ENCODE data around the gene ARFIP1.
A peak's percentile ranks its signal among the peaks of the same experiment; 100 is the strongest.
"Not testable (repeated sequence)": the region's sequence is repeated elsewhere in the genome, so short reads cannot be mapped to it uniquely, and the experiment has no call there.

The ARFIP1 gene

GRCh38 chr4:152843481-152844090 is 63.8 kb downstream of the ARFIP1 start:
- DNase-seq (ENCODE audit: low read depth in 2 of 2), result no peak

- DNase-seq (ENCODE audit: low read depth in 2 of 2), result no peak
These were observed 67.6 kb downstream of the ARFIP1 start for GRCh38 chr4:152847376-152847775.

DNA sequence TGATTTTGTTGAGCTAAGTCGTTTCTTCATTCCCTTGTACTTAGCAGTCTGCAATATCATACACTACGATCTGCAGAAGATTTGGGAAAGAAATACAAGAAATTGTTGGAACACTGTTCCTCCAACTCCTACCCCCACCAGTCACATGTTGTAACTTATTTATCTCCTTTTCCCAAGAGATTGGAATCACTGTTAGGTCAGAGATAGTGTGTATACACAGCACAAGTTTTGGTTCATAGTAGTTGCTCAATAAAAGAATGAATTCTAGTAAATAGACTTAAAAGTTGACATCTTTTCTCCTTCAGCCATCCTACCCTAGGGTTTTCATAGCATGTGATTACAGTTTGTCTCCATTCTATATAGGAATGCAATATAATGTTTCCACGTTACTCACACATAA is 68.8 kb downstream of the ARFIP1 start:
- DNase-seq (ENCODE audit: low read depth in 2 of 2), result no peak

DNA sequence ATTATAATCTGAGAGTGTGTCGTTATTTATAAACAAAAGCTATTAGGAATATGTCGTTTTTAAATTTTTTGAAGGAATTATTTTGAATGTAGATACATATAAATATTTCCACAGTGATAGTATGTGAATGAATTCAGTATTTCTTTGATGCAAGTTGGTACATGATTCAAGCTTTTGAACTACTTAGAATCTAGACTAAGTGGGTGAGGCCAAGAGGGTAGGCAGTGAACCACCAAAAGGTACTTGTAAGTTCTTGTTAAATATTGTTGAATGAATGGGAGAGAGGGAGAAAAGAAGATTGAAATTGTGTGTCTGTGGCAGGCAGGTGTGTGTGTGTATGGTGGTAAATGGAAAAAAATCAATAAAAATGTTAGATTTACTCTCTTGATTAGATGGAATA is 69.6 kb downstream of the ARFIP1 start:
- DNase-seq (ENCODE audit: low read depth in 2 of 2), result no peak

DNA sequence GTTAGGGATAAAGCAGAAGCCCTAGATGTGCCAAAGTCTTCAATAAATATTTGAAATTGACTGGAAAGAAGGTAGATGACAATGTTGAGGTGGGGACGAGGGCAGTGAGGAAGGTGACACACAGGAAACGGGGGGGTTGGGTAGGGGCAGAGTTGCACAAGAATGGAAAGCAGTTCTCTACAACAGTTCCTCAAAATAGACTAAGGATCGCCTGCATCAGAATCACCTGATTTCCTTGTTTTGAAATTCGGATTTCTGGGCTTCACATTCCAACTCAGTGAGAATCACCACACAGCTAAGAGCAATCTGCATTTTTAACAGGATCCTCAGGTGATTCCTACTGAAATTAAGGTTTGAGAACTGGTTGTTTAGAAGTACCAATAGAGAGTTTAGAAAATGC is 70.6 kb downstream of the ARFIP1 start:
- DNase-seq (ENCODE audit: low read depth in 2 of 2), result peak in 1 of 2 donors; percentile 3

DNA sequence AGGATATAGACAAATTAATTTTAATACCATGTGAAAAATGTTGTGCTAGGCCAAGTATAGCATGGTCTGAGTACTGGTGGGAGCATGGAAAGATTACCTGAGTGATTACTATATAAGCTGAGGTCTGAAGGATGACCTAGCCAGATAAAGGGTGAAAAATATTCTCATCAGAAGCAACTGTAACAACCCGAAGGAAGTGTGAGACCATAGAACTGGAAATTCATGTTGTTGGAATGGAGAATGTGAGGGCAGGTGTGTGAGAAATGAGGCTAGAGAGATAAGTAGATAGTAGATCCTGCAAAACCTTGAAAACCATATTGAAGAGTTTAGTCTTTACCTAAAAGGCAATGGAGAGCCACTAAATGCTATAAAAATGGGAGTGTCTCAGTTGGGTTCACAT is 71.5 kb downstream of the ARFIP1 start:
- DNase-seq (ENCODE audit: low read depth in 2 of 2), result no peak

DNA sequence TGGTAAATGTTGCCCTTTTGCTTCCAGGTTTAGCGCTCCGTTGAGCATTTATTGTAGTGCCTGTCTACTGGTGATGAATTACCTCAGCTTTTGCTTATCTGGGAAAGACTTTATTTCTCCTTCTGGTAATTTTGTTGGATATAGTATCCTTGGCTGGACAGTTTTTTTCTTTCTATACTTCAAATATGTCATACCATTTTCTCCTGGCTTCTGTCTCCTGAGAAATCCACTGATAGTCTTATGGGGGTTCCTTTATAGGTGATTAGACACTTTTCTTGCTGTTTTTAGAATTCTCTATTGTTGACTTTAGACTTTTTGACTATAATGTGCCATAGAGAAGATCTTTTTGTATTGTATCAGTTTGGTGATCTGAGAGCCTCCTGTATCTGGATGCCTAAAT is 73.5 kb downstream of the ARFIP1 start:
- DNase-seq (ENCODE audit: low read depth in 2 of 2), result no peak

- DNase-seq (ENCODE audit: low read depth in 2 of 2), result not testable (repeated sequence)
These were observed 74.3 kb downstream of the ARFIP1 start for GRCh38 chr4:152854016-152854415.

DNA sequence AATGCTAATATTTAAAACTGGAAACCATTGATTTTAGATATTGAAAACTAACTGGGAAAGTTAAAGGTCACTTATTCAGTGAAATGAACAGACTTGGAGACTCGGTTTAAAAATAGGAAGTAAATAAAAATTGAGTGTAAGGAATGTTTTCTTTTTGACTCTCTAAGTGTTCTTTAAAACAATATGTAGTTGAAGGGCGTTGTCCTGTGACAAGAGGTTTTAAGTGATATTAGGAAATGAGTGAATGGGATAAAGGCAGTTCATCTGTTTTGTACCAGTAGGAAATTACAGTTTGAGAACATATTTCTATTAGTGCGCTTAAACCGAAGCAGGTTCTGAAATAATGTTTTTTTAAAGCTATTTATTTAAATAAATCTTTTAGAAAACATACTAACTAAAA is 77.2 kb downstream of the ARFIP1 start:
- no peak for DNase-seq (ENCODE audit: low read depth in 2 of 2)

DNA sequence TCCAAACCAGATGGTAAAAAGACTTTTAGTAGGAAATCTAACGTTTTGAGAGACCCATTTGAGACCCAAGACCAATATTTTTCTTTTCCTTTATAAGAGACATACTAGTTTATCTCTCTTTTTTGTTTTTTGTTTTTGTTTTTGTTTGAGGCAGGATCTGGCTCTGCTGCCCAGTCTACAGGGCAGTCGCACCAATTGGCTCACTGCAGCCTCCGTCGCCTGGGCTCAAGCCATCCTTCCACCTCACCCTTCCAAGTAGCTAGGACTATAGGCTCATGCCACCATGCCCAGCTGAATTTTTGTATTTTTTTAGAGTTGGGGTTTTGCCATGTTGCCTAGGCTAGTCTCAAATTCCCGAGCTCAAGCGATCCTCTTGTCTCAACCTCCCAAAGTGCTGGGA is 79.2 kb downstream of the ARFIP1 start:
- no peak for DNase-seq (ENCODE audit: low read depth in 2 of 2)

- no peak for DNase-seq (ENCODE audit: low read depth in 2 of 2)
These were observed 80.3 kb downstream of the ARFIP1 start for GRCh38 chr4:152860046-152860445.

DNA sequence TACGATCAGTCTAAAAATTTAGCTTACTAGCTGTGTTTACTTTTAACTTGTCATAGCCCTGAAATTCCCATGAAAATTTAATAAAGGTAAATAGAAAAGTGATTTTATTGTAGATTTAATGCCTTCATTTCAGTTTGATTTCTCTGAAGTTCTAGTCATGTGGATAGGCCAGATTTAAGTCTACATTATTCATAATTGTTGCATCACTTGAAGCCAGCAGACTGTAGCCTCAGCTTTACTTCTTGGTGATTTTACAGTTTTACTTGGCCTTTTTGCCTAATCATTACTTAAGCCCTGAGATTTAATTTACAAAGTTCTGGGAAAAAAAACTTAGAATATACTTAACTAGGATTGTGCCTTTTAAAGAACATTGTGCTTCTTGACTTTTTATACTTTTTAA is 82.9 kb downstream of the ARFIP1 start:
- DNase-seq (ENCODE audit: low read depth in 2 of 2), result no peak

- no peak for DNase-seq (ENCODE audit: low read depth in 2 of 2)
These were observed 84.6 kb downstream of the ARFIP1 start for GRCh38 chr4:152864361-152864760.

DNA sequence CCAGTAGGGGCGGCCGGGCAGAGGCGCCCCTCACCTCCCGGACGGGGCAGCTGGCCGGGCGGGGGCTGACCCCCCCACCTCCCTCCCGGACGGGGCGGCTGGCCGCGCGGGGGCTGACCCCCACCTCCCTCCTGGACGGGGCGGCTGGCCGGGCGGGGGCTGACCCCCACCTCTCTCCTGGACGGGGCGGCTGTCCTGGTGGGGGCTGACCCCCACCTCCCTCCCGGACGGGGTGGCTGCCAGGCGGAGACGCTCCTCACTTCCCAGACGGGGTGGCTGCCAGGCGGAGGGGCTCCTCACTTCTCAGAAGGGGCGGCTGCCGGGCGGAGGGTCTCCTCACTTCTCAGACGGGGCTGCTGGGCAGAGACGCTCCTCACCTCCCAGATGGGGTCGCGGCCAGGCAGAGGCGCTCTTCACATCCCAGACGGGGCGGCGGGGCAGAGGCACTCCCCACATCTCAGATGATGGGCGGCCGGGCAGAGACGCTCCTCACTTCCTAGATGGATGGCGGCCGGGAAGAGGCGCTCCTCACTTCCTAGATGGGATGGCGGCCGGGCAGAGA is 86.8 kb downstream of the ARFIP1 start:
- DNase-seq (ENCODE audit: low read depth in 2 of 2), result not testable (repeated sequence)

DNA sequence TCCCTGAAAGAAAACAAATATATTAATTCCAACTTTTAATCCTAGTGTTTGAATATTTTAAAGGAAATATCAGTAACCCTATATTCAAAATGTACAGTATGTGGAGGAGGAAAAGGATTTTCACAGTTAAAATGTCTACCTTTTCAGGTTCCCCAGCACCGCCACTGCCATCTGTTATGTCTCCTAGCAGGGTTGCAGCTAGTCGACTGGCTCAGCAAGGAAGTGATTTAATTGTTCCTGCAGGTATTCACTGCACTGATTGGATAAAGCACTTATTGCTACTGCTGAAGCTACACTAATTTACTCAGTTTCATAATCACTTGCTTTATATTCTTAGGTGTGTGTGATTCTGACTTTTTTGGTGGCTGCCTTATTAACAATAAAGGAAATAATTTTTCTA is 90.9 kb downstream of the ARFIP1 start:
- DNase-seq (ENCODE audit: low read depth in 2 of 2), result no peak

DNA sequence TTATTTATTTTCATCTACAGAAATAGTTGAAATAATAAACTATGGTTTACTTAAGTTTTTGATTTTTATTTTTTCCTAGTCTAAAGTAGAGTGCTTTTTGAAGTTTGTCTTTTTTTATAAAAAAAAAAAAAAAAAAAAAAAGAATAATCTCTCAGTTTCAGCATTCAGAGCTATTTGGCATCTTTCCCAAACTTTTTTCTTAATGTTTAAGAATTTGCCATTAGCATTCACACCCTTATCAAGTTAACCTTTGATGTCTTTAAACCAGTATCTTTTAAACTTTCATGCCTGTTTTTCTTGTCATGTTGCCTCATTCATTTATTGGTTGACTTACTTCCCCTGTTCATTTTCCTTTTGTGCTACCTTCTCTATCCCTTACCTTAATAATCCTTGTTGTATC is 95.5 kb downstream of the ARFIP1 start:
- DNase-seq (ENCODE audit: low read depth in 2 of 2), result no peak

DNA sequence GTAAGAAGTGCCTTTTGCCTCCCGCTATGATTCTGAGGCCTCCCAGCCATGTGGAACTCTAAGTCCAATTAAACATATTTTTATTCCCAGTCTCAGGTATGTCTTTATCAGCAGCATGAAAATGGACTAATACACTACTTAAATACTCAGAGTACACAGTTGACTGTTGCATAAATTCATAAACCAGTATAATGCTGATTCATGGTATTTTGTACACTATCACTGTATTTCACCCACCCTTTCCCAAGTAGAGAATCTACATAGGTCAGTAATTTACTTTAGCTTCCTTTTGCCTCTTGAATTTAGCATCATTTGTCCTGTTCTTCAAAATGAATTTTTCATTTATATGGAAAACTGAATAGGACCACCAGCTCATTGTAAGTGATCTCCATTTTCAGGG is 98.1 kb downstream of the ARFIP1 start:
- DNase-seq (ENCODE audit: low read depth in 2 of 2), result no peak

- no peak for DNase-seq (ENCODE audit: low read depth in 2 of 2)
These were observed 100.5 kb downstream of the ARFIP1 start for GRCh38 chr4:152880263-152880662.

- no peak for DNase-seq (ENCODE audit: low read depth in 2 of 2)
These were observed 102.2 kb downstream of the ARFIP1 start for GRCh38 chr4:152881974-152882373.

GRCh38 chr4:152885185-152885584 is 105.4 kb downstream of the ARFIP1 start:
- no peak for DNase-seq (ENCODE audit: low read depth in 2 of 2)

DNA sequence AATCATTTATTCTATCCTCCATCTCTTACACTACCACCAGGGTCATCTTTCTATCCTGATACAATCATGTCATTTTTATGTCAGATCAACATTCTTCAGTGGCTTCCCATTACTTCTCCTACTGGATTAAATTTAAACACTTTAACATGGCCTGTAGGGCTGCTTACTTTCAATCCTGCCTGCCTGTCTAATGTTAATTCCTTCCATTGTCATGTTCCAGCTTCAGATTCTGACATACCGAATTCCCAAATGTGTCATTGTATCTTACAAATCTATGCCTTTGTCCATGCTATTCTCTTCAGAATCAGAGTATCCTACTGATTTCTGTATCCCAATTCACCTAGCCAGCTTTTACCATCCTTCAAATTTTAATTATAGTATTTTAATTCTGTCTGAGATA is 106.4 kb downstream of the ARFIP1 start:
- DNase-seq (ENCODE audit: low read depth in 2 of 2), result no peak

DNA sequence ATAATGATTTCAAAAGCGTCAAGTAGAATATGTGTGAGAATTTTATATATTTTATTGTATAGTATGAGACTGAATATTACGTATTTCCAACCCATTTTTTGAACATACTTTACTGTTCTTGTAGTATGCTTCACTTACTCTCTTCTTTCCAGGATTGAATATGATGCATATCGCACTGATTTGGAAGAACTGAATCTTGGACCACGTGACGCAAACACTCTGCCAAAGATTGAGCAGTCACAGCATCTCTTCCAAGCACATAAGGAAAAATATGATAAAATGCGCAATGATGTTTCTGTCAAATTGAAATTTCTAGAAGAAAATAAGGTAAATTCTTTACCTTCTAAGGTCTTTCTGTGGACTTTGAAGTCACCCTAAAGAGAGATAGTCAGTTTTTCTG is 108.2 kb downstream of the ARFIP1 start:
- no peak for DNase-seq (ENCODE audit: low read depth in 2 of 2)

GRCh38 chr4:152892974-152893373 is 113.2 kb downstream of the ARFIP1 start:
- no peak for DNase-seq (ENCODE audit: low read depth in 2 of 2)

DNA sequence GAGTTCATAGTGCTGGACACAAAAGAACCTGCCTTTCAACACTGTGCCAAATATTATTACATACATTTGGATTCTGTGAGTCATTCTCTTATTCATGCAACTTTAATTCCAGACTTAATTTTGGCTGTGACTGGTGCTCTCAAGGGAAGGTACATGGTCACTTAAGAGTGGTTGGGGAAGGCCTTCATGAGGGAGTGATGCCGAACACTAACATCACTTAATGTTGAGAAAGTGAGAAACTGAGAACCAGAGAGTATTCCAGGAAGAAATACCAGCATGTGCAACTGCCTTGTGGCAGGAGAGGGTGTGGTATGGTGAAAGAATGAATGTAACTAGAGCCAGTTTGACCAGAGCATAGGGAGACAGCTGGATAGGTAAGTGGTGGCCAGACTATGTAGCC is 114.9 kb downstream of the ARFIP1 start:
- DNase-seq (ENCODE audit: low read depth in 2 of 2), result no peak

Measured in stimulated activated CD4-positive, alpha-beta T cell treated with anti-CD3 and anti-CD28 coated beads, Interleukin-4, amount 100 ng/mL, for 48 hours (primary cell).